Neural cell (in vitro differentiated cells): Measurements from ENCODE around the gene TRMT44. TPM values are rescaled to one million over a fixed set of nuclear protein-coding genes. Genes with fewer than 3 reads are reported as not detected.

ENCODE experiments used
- H2AFZ ChIP-seq: fragments of 200-600, 300-800 bp; sonication (generic), shearing (Covaris generic); 2 replicates; pipeline ENCODE4 v1.6.0; 2014; ENCODE audit warnings: low read depth, mild to moderate bottlenecking, antibody characterized with exemption, low read length, moderate library complexity
- H3F3A ChIP-seq: fragments of 200-600 bp; shearing (Covaris generic); 2 replicates; pipeline ENCODE4 v1.6.1; 2016; ENCODE audit warnings: mild to moderate bottlenecking, moderate library complexity, mixed read lengths, antibody characterized with exemption, low read length; ENCODE audit not compliant: insufficient read depth, poor library complexity, severe bottlenecking
- H3K27ac ChIP-seq: fragments of 200-600, 300-800 bp; sonication (generic), shearing (Covaris generic); 2 replicates; pipeline ENCODE4 v1.5.1; 2014; ENCODE audit warnings: mild to moderate bottlenecking, low read length, moderate library complexity
- H3K27me3 ChIP-seq: fragments of 300-800, 200-600 bp; sonication (generic), shearing (Covaris generic); 2 replicates; pipeline ENCODE4 v1.6.0; 2014; ENCODE audit warnings: mild to moderate bottlenecking, low read depth, low read length, moderate library complexity; ENCODE audit not compliant: insufficient read depth
- H3K36me3 ChIP-seq: fragments of 300-800, 200-600 bp; sonication (generic), shearing (Covaris generic); 2 replicates; pipeline ENCODE4 v1.5.1; 2014; ENCODE audit warnings: mild to moderate bottlenecking, antibody characterized with exemption, low read length, moderate library complexity; ENCODE audit not compliant: insufficient read depth
- H3K4me2 ChIP-seq: fragments of 300-800, 200-600 bp; sonication (generic), shearing (Covaris generic); 2 replicates; pipeline ENCODE4 v1.6.0; 2014; ENCODE audit warnings: mild to moderate bottlenecking, low read length
- H3K4me3 ChIP-seq: fragments of 300-800, 200-600 bp; sonication (generic), shearing (Covaris generic); 2 replicates; pipeline ENCODE4 v1.5.1; 2014; ENCODE audit warnings: mild to moderate bottlenecking, low read length, moderate library complexity
- H3K79me2 ChIP-seq: fragments of 200-600 bp; shearing (Covaris generic); replicated peaks from 2 replicates; pipeline ENCODE4 v1.6.0; 2014; ENCODE audit warnings: mild to moderate bottlenecking, low read length, moderate library complexity; ENCODE audit not compliant: insufficient read depth
- H3K9ac ChIP-seq: fragments of 300-800, 200-600 bp; sonication (generic), shearing (Covaris generic); 2 replicates; pipeline ENCODE4 v1.6.1; 2016; ENCODE audit warnings: mild to moderate bottlenecking, low read length, mixed read lengths
- H3K9me2 ChIP-seq: fragments of 200-600 bp; shearing (Covaris generic); 2 replicates; pipeline ENCODE4 v1.6.1; 2016; ENCODE audit warnings: mild to moderate bottlenecking, low read length, mixed read lengths; ENCODE audit not compliant: insufficient read depth
- H3K9me3 ChIP-seq: fragments of 200-600, 300-800 bp; sonication (generic), shearing (Covaris generic); 2 replicates; pipeline ENCODE4 v1.6.1; 2016; ENCODE audit warnings: mild to moderate bottlenecking, mixed run types, low read length, moderate library complexity, mixed read lengths
- H4K20me1 ChIP-seq: fragments of 200-600 bp; shearing (Covaris generic); 2 replicates; pipeline ENCODE4 v1.6.1; 2016; ENCODE audit warnings: mild to moderate bottlenecking, mixed run types; ENCODE audit not compliant: insufficient read depth
- EP300 ChIP-seq: fragments of 450-650 bp; conservative IDR thresholded peaks from 2 replicates; pipeline ENCODE4 v1.6.1; 2014; ENCODE audit warnings: antibody characterized with exemption, mild to moderate bottlenecking, moderate library complexity; ENCODE audit not compliant: poor library complexity, severe bottlenecking
- EZH2 ChIP-seq: fragments of 200-600, 300-800 bp; shearing (Covaris generic), sonication (generic); IDR thresholded peaks from 2 replicates; pipeline ENCODE4 v1.6.1; 2014; ENCODE audit warnings: antibody characterized with exemption, low read length, borderline replicate concordance, mild to moderate bottlenecking; ENCODE audit not compliant: insufficient read depth, poor library complexity, severe bottlenecking
- MXI1 ChIP-seq: fragments of 450-650 bp; conservative IDR thresholded peaks from 2 replicates; pipeline ENCODE4 v1.6.1; 2014; ENCODE audit warnings: antibody characterized with exemption, mild to moderate bottlenecking; ENCODE audit not compliant: poor library complexity, severe bottlenecking
- POLR2AphosphoS5 ChIP-seq: IDR thresholded peaks from 2 replicates; pipeline ENCODE4 v1.6.1; 2012
- RAD21 ChIP-seq: fragments of 450-650 bp; conservative IDR thresholded peaks from 2 replicates; pipeline ENCODE4 v1.6.1; 2014; ENCODE audit warnings: antibody characterized with exemption, mild to moderate bottlenecking, moderate library complexity
- SMC3 ChIP-seq: fragments of 450-650 bp; conservative IDR thresholded peaks from 2 replicates; pipeline ENCODE4 v1.6.1; 2014; ENCODE audit warnings: antibody characterized with exemption, mild to moderate bottlenecking, moderate library complexity; ENCODE audit not compliant: poor library complexity
- TAF1 ChIP-seq: IDR thresholded peaks from 2 replicates; pipeline ENCODE4 v1.6.1; 2012; ENCODE audit warnings: low read depth
- polyA plus RNA-seq: library from polyadenylated mRNA; depleted of rRNA; stranded (reverse); fragments of >200 nt; gene quantifications from 2 replicates; pipeline ENCODE4 v1.2.3, GENCODE V29; 2014
- TF ChIP-seq, protein P1 (sequence below): IDR thresholded peaks from 2 replicates; pipeline ENCODE4 v1.6.1; 2012; ENCODE audit warnings: borderline replicate concordance
- TF ChIP-seq, protein P2 (sequence below): fragments of 450-650 bp; IDR thresholded peaks from 2 replicates; pipeline ENCODE4 v1.5.1; 2014; ENCODE audit warnings: antibody characterized with exemption, mild to moderate bottlenecking, moderate library complexity; ENCODE audit not compliant: poor library complexity, severe bottlenecking

Gene TRMT44
- polyA plus RNA-seq, 1 donor from 2014 or later: 20.6 TPM

DNA sequence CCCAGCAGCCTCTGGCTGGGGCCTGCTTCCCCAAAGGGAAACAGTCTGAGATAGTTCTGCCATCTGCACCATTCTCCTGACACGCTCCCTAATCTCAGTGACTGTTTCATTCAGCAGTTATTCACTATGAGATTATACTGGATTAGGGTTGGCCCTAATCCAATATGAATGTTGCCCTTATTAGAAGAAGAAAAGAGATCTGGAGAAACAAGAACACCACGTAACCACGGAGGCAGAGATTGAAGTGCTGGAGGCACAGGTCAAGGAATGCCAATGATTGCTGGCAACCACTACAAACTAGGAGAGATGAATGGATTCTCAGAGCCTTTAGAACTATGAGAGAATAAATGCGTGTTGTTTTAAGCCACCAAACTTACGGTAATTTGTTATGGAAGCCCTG lies 7.4 kb upstream of the TRMT44 start:
- Histone ChIP-seq H3K4me3 (no peak overlapping the region), H3K9ac (no peak overlapping the region), H4K20me1 (no peaks in the 10 kb centered on the region), H3F3A (no peaks in the 10 kb centered on the region), H3K36me3 (no peaks in the 10 kb centered on the region), H3K9me2 (no peaks in the 10 kb centered on the region), H3K4me2 (no peak overlapping the region), H2AFZ (no peak overlapping the region), H3K9me3 (no peaks in the 10 kb centered on the region), H3K79me2 (no peaks in the 10 kb centered on the region), H3K27ac (no peak overlapping the region), H3K27me3 (no peaks in the 10 kb centered on the region)
- TF ChIP-seq MXI1: no peak
- TF ChIP-seq TAF1: no peak
- no peak for TF ChIP-seq EP300
- no peak for TF ChIP-seq POLR2AphosphoS5
- no peak for TF ChIP-seq RAD21
- TF ChIP-seq SMC3: no peak
- no peak for TF ChIP-seq EZH2
- TF ChIP-seq, protein P1, sequence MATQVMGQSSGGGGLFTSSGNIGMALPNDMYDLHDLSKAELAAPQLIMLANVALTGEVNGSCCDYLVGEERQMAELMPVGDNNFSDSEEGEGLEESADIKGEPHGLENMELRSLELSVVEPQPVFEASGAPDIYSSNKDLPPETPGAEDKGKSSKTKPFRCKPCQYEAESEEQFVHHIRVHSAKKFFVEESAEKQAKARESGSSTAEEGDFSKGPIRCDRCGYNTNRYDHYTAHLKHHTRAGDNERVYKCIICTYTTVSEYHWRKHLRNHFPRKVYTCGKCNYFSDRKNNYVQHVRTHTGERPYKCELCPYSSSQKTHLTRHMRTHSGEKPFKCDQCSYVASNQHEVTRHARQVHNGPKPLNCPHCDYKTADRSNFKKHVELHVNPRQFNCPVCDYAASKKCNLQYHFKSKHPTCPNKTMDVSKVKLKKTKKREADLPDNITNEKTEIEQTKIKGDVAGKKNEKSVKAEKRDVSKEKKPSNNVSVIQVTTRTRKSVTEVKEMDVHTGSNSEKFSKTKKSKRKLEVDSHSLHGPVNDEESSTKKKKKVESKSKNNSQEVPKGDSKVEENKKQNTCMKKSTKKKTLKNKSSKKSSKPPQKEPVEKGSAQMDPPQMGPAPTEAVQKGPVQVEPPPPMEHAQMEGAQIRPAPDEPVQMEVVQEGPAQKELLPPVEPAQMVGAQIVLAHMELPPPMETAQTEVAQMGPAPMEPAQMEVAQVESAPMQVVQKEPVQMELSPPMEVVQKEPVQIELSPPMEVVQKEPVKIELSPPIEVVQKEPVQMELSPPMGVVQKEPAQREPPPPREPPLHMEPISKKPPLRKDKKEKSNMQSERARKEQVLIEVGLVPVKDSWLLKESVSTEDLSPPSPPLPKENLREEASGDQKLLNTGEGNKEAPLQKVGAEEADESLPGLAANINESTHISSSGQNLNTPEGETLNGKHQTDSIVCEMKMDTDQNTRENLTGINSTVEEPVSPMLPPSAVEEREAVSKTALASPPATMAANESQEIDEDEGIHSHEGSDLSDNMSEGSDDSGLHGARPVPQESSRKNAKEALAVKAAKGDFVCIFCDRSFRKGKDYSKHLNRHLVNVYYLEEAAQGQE: no peak
- TF ChIP-seq, protein P2, sequence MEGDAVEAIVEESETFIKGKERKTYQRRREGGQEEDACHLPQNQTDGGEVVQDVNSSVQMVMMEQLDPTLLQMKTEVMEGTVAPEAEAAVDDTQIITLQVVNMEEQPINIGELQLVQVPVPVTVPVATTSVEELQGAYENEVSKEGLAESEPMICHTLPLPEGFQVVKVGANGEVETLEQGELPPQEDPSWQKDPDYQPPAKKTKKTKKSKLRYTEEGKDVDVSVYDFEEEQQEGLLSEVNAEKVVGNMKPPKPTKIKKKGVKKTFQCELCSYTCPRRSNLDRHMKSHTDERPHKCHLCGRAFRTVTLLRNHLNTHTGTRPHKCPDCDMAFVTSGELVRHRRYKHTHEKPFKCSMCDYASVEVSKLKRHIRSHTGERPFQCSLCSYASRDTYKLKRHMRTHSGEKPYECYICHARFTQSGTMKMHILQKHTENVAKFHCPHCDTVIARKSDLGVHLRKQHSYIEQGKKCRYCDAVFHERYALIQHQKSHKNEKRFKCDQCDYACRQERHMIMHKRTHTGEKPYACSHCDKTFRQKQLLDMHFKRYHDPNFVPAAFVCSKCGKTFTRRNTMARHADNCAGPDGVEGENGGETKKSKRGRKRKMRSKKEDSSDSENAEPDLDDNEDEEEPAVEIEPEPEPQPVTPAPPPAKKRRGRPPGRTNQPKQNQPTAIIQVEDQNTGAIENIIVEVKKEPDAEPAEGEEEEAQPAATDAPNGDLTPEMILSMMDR: no peak

DNA sequence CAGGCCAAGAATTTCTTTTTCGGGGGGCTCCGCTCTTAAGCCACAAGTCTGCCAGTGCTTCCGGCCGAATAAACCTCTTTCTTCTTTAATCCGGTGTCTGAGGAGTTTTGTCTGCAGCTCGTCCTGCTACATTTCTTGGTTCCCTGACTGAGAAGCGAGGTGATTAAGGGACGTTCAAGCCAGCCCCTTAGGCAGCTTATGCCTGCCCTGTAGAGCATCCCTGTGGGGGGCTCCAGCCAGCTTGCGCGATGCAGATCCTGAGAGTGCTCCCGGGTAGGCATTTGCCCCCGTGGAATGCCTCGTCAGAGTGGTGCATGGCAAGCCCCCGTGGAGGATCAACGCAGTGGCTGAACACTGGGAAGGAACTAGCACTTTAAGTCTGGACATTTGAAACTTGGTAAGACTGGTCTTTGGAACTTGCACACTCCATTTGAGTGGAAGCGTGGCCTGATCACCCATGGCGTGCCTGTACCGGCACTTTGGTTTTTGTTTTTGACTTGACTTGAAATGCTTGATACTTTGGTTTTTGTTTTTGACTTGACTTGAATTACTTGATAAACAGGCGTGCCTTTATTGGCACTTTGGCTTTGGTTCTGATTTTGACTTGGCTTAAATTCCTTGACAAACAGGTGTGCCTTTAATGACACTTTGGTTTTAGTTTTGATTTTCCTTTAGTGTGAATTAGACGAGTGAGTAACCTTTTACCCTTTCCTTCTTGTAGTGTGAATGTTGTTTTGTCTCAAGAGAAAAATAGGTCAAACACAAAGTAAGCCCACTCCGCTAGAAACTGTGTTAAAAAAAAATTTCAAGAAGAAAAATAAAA lies 6.1 kb upstream of the TRMT44 start:
- Histone ChIP-seq H3K27me3 (no peaks in the 10 kb centered on the region), H3K27ac (no peak overlapping the region), H2AFZ (no peak overlapping the region), H3K4me2 (no peak overlapping the region), H3K79me2 (peaks cover 6% of the 10 kb centered on the region), H3K9me2 (no peaks in the 10 kb centered on the region), H3K36me3 (no peaks in the 10 kb centered on the region), H3K9me3 (no peaks in the 10 kb centered on the region), H3K9ac (no peak overlapping the region), H3F3A (no peaks in the 10 kb centered on the region), H3K4me3 (no peak overlapping the region), H4K20me1 (no peaks in the 10 kb centered on the region)
- TF ChIP-seq TAF1: no peak
